SK-N-SH treated with all-trans-retinoic acid at 6 μM for 48 hours (cell line): Measurements from ENCODE around the gene MRPS23.

Experiments
- ESRRG ChIP-seq: fragments of 250-450 bp; sonication (Bioruptor Pico); IDR thresholded peaks from 2 replicates; pipeline ENCODE4 v1.6.1; 2021; ENCODE audit warnings: mild to moderate bottlenecking
- GLIS3 ChIP-seq: fragments of 250-450 bp; sonication (Bioruptor Pico); IDR thresholded peaks from 2 replicates; pipeline ENCODE4 v1.5.0; 2020; ENCODE audit warnings: mild to moderate bottlenecking, moderate library complexity
- OSR1 ChIP-seq: fragments of 250-450 bp; sonication (Bioruptor Pico); IDR thresholded peaks from 2 replicates; pipeline ENCODE4 v1.8.0; 2022; ENCODE audit warnings: moderate library complexity, mild to moderate bottlenecking, inconsistent platforms
- RARB ChIP-seq: fragments of 250-450 bp; sonication (Bioruptor Pico); IDR thresholded peaks from 2 replicates; pipeline ENCODE4 v1.8.0; 2021; ENCODE audit warnings: mild to moderate bottlenecking, moderate library complexity
- TCF4 ChIP-seq: fragments of 250-450 bp; sonication (Bioruptor Pico); IDR thresholded peaks from 2 replicates; pipeline ENCODE4 v1.8.0; 2021; ENCODE audit warnings: mild to moderate bottlenecking, moderate library complexity, borderline replicate concordance
- ZFP3 ChIP-seq: fragments of 250-450 bp; sonication (Bioruptor Pico); IDR thresholded peaks from 2 replicates; pipeline ENCODE4 v1.5.0; 2020; ENCODE audit warnings: mild to moderate bottlenecking, moderate library complexity
- ZNF70 ChIP-seq: fragments of 450-650 bp; formaldehyde crosslinking; IDR thresholded peaks from 2 replicates; pipeline ENCODE4 v1.5.0; 2020; ENCODE audit warnings: mild to moderate bottlenecking, moderate library complexity
- ZNF8 ChIP-seq: fragments of 450-650 bp; formaldehyde crosslinking; IDR thresholded peaks from 2 replicates; pipeline ENCODE4 v1.5.0; 2020; ENCODE audit warnings: mild to moderate bottlenecking, moderate library complexity
- TF ChIP-seq, protein P1 (sequence below): fragments of 250-450 bp; sonication (Bioruptor Pico); IDR thresholded peaks from 2 replicates; pipeline ENCODE4 v1.8.0; 2020; ENCODE audit warnings: mild to moderate bottlenecking, moderate library complexity, borderline replicate concordance
- TF ChIP-seq, protein P2 (sequence below): fragments of 250-450 bp; sonication (Bioruptor Pico); IDR thresholded peaks from 2 replicates; pipeline ENCODE4 v1.8.0; 2021; ENCODE audit warnings: low read depth, mild to moderate bottlenecking, moderate library complexity, borderline replicate concordance

DNA sequence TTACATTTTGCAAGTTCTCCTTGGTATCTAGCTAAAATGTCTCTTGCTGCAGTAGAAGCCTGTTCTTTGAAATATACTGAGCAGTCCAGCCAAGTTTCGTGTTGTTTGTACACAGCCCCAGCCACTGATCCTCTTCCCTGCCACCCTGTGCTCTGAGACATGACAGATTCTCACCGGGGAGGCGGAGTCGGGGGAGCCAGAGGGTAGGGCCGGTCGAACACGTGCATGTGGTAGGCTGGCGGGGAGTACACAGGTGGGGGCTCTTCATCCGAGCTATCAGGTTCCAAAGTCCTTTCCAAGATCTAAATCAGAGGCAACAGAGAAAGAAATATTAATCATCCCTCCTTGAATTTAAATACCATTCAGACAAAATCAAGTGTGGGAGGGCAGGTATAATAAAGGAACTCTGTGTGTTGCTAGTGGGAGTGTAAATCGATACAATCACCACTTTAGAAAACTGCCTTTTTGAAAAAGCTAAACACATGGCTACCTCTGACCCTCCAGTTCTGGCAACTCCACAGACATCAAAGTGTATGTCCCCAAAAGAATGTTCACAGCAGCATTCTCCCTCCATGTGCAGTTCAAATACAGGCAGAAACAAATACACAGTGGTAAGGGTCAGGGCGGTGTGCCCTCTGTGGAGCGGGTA is 29.7 kb upstream of the MRPS23 start:
- no peak for TF ChIP-seq RARB (CRISPR knock-in tag)
- TF ChIP-seq ZFP3 (CRISPR knock-in tag) = no peak
- TF ChIP-seq TCF4 (CRISPR knock-in tag) = no peak
- TF ChIP-seq ESRRG (CRISPR knock-in tag) = no peak
- no peak for TF ChIP-seq OSR1
- TF ChIP-seq, protein P1, sequence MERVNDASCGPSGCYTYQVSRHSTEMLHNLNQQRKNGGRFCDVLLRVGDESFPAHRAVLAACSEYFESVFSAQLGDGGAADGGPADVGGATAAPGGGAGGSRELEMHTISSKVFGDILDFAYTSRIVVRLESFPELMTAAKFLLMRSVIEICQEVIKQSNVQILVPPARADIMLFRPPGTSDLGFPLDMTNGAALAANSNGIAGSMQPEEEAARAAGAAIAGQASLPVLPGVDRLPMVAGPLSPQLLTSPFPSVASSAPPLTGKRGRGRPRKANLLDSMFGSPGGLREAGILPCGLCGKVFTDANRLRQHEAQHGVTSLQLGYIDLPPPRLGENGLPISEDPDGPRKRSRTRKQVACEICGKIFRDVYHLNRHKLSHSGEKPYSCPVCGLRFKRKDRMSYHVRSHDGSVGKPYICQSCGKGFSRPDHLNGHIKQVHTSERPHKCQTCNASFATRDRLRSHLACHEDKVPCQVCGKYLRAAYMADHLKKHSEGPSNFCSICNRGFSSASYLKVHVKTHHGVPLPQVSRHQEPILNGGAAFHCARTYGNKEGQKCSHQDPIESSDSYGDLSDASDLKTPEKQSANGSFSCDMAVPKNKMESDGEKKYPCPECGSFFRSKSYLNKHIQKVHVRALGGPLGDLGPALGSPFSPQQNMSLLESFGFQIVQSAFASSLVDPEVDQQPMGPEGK (CRISPR knock-in tag) = peak; percentile 16; the same call in 1 of the 2 replicates
- no peak for TF ChIP-seq GLIS3
- TF ChIP-seq, protein P2, sequence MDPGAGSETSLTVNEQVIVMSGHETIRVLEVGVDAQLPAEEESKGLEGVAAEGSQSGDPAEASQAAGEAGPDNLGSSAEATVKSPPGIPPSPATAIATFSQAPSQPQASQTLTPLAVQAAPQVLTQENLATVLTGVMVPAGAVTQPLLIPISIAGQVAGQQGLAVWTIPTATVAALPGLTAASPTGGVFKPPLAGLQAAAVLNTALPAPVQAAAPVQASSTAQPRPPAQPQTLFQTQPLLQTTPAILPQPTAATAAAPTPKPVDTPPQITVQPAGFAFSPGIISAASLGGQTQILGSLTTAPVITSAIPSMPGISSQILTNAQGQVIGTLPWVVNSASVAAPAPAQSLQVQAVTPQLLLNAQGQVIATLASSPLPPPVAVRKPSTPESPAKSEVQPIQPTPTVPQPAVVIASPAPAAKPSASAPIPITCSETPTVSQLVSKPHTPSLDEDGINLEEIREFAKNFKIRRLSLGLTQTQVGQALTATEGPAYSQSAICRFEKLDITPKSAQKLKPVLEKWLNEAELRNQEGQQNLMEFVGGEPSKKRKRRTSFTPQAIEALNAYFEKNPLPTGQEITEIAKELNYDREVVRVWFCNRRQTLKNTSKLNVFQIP = no peak
- TF ChIP-seq ZNF70 = no peak
- TF ChIP-seq ZNF8 (CRISPR knock-in tag) = no peak
